Loucy (cell line): ENCODE results near the gene SOBP.

ENCODE experiments used
- EZH2phosphoT487 ChIP-seq: fragments of 200-600 bp; IDR thresholded peaks from 2 replicates; pipeline ENCODE4 v1.6.1; 2018; ENCODE audit warnings: antibody characterized with exemption, mild to moderate bottlenecking, moderate library complexity, borderline replicate concordance
- TF ChIP-seq, protein P1 (sequence below): fragments of 200-600 bp; sonication (generic); conservative IDR thresholded peaks from 2 replicates; pipeline ENCODE4 v1.5.1; 2014; ENCODE audit warnings: mild to moderate bottlenecking, antibody characterized with exemption, low read length

DNA sequence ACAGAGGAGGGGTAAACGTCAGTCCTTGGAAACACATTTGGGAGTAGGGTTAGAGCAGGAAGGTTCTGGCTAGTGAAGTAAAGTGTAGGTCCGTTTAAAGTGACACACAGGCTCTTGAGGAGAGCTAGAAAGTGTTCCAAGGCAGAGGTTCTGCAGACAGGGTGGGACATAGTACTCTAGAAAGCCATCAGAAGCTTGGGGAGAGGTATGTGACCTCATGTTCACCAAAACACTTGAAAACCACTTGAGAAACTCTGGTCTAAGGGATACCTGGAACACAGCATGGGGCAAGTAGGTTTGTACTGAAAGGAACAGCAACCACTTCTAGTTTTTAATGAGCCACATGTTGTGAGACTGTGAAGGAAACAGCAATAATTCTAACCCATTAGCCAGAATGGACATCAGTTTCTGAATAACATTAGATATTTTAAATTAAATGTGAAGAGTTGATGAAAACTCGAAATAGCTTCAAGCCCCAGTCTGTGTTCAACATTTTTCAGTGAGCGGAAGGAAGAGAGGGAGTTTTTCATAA is 49.0 kb downstream of the SOBP start:
- TF ChIP-seq, protein P1, sequence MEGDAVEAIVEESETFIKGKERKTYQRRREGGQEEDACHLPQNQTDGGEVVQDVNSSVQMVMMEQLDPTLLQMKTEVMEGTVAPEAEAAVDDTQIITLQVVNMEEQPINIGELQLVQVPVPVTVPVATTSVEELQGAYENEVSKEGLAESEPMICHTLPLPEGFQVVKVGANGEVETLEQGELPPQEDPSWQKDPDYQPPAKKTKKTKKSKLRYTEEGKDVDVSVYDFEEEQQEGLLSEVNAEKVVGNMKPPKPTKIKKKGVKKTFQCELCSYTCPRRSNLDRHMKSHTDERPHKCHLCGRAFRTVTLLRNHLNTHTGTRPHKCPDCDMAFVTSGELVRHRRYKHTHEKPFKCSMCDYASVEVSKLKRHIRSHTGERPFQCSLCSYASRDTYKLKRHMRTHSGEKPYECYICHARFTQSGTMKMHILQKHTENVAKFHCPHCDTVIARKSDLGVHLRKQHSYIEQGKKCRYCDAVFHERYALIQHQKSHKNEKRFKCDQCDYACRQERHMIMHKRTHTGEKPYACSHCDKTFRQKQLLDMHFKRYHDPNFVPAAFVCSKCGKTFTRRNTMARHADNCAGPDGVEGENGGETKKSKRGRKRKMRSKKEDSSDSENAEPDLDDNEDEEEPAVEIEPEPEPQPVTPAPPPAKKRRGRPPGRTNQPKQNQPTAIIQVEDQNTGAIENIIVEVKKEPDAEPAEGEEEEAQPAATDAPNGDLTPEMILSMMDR, result no peak
- TF ChIP-seq EZH2phosphoT487, result no peak
